ENCODE measurements around the gene UAP1L1. TPM values are rescaled to one million over a fixed set of nuclear protein-coding genes. Genes with fewer than 3 reads are reported as not detected.

UAP1L1 gene
- total RNA-seq, 4 donors from 2014 or later, result 0.51 to 13.8 (median 5.3) TPM

GRCh38 chr9:137103206-137103999 lies 26.1 kb downstream of the UAP1L1 start:
- intact Hi-C loops (cut with DNase I; ENCODE audit: low total_unique reads), result no loop called here
- TF ChIP-seq POLR2A (IDR thresholded peaks at IDR 0.05) (no peak), CTCF (IDR thresholded peaks at IDR 0.05) (no peak)

GRCh38 chr9:137105814-137106661 lies 28.7 kb downstream of the UAP1L1 start:
- TF ChIP-seq CTCF (IDR thresholded peaks at IDR 0.05) (no peak), POLR2A (IDR thresholded peaks at IDR 0.05) (no peak)
- Histone ChIP-seq H3K4me1 (no peaks in the 10 kb centered on the region), H3K27me3 (no peaks in the 10 kb centered on the region), H3K27ac (no peak overlapping the region), H3K4me3 (no peak overlapping the region), H3K36me3 (no peaks in the 10 kb centered on the region), H3K9me3 (no peaks in the 10 kb centered on the region)
- DNase-seq, result no peak
- intact Hi-C loops (cut with DNase I; ENCODE audit: low total_unique reads), result no loop called here

More at GRCh38 chr9:137103206-137103999, 26.1 kb downstream of the UAP1L1 start:
- DNase-seq, result no peak
- H3K27ac ChIP-seq, result no peak overlapping the region
- no peaks in the 10 kb centered on the region for H3K36me3 ChIP-seq
- no peaks in the 10 kb centered on the region for H3K4me1 ChIP-seq
- no peak overlapping the region for H3K4me3 ChIP-seq
- H3K9me3 ChIP-seq, result no peaks in the 10 kb centered on the region
- H3K27me3 ChIP-seq, result no peaks in the 10 kb centered on the region

GRCh38 chr9:137106662-137107250 lies 29.4 kb downstream of the UAP1L1 start:
- Histone ChIP-seq H3K27me3 (no peaks in the 10 kb centered on the region), H3K27ac (no peak overlapping the region), H3K9me3 (no peaks in the 10 kb centered on the region), H3K4me3 (no peak overlapping the region), H3K4me1 (no peaks in the 10 kb centered on the region), H3K36me3 (no peaks in the 10 kb centered on the region)
- no peak for DNase-seq
- intact Hi-C loops (cut with DNase I; ENCODE audit: low total_unique reads), result no loop called here
- TF ChIP-seq POLR2A (IDR thresholded peaks at IDR 0.05) (no peak), CTCF (IDR thresholded peaks at IDR 0.05) (no peak)

GRCh38 chr9:137107312-137107921 lies 30.1 kb downstream of the UAP1L1 start:
- no peaks in the 10 kb centered on the region for H3K36me3 ChIP-seq
- no peak overlapping the region for H3K27ac ChIP-seq

More at GRCh38 chr9:137107312-137107921, 30.1 kb downstream of the UAP1L1 start:
- TF ChIP-seq POLR2A (IDR thresholded peaks at IDR 0.05), result no peak
- no peak for TF ChIP-seq CTCF (IDR thresholded peaks at IDR 0.05)
- intact Hi-C loops (cut with DNase I; ENCODE audit: low total_unique reads), result no loop called here
- Histone ChIP-seq H3K27me3 (no peaks in the 10 kb centered on the region), H3K9me3 (no peaks in the 10 kb centered on the region), H3K4me1 (no peaks in the 10 kb centered on the region), H3K4me3 (no peak overlapping the region)
- DNase-seq, result no peak
